SJCRH30 (cell line): ENCODE results near the gene LPIN3. TPM values are rescaled to one million over a fixed set of nuclear protein-coding genes. Genes with fewer than 3 reads are reported as not detected.

ENCODE experiments used
- DNase-seq, 2 experiments: peaks; one replicate each; pipeline ENCODE4 v3.0.0-alpha.2; 2015 to 2020
- H3K27ac ChIP-seq: fragments of 250-450 bp; sonication (Bioruptor Pico); 2 replicates; pipeline ENCODE4 v1.5.1; 2020; ENCODE audit warnings: mild to moderate bottlenecking, moderate library complexity
- H3K27me3 ChIP-seq: fragments of 250-450 bp; sonication (Bioruptor Pico); 2 replicates; pipeline ENCODE4 v1.5.1; 2020; ENCODE audit warnings: mild to moderate bottlenecking, moderate library complexity
- H3K36me3 ChIP-seq: fragments of 250-450 bp; sonication (Bioruptor Pico); 2 replicates; pipeline ENCODE4 v1.5.1; 2020; ENCODE audit warnings: mild to moderate bottlenecking, moderate library complexity
- H3K4me1 ChIP-seq: fragments of 250-450 bp; sonication (Bioruptor Pico); 2 replicates; pipeline ENCODE4 v1.5.1; 2020; ENCODE audit warnings: mild to moderate bottlenecking, moderate library complexity
- H3K4me3 ChIP-seq: fragments of 250-450 bp; sonication (Bioruptor Pico); 2 replicates; pipeline ENCODE4 v1.5.1; 2020; ENCODE audit warnings: mild to moderate bottlenecking, moderate library complexity
- H3K9me3 ChIP-seq: fragments of 250-450 bp; sonication (Bioruptor Pico); replicated peaks from 2 replicates; pipeline ENCODE4 v1.5.1; 2020; ENCODE audit warnings: mild to moderate bottlenecking, moderate library complexity
- total RNA-seq: library from RNA; depleted of rRNA; stranded (reverse); fragments of >200 nt; shearing (Covaris generic); gene quantifications from 2 replicates; pipeline ENCODE4 v1.2.3, GENCODE V29; 2014

The LPIN3 gene
- total RNA-seq, 1 experiment from 2014 or later: 2.3 TPM

GRCh38 chr20:41334443-41335421, 5.9 kb upstream of the LPIN3 start:
- no peak overlapping the region for H3K4me3 ChIP-seq
- H3K36me3 ChIP-seq: no peaks in the 10 kb centered on the region
- H3K27me3 ChIP-seq: no peaks in the 10 kb centered on the region
- DNase-seq: no peak
- H3K9me3 ChIP-seq: no peaks in the 10 kb centered on the region
- H3K27ac ChIP-seq: no peak overlapping the region
- H3K4me1 ChIP-seq: no peaks in the 10 kb centered on the region

- H3K27ac ChIP-seq: no peak overlapping the region
- H3K36me3 ChIP-seq: no peaks in the 10 kb centered on the region
- H3K9me3 ChIP-seq: no peaks in the 10 kb centered on the region
- no peak for DNase-seq
- H3K4me3 ChIP-seq: no peak overlapping the region
- no peaks in the 10 kb centered on the region for H3K27me3 ChIP-seq
- H3K4me1 ChIP-seq: peaks cover 3% of the 10 kb centered on the region
These were observed 5.0 kb upstream of the LPIN3 start for GRCh38 chr20:41335591-41335990.

GRCh38 chr20:41336711-41337492, 3.7 kb upstream of the LPIN3 start:
- DNase-seq: no peak
- peaks cover 3% of the 10 kb centered on the region for H3K4me1 ChIP-seq
- no peak overlapping the region for H3K27ac ChIP-seq
- no peaks in the 10 kb centered on the region for H3K27me3 ChIP-seq
- no peaks in the 10 kb centered on the region for H3K36me3 ChIP-seq
- no peaks in the 10 kb centered on the region for H3K9me3 ChIP-seq
- H3K4me3 ChIP-seq: no peak overlapping the region

GRCh38 chr20:41339957-41340326, 679 bp upstream of the LPIN3 start:
- no peaks in the 10 kb centered on the region for H3K36me3 ChIP-seq
- no peak overlapping the region for H3K4me3 ChIP-seq
- no peaks in the 10 kb centered on the region for H3K27me3 ChIP-seq
- H3K27ac ChIP-seq: no peak overlapping the region
- H3K4me1 ChIP-seq: peaks cover 4% of the 10 kb centered on the region
- H3K9me3 ChIP-seq: no peaks in the 10 kb centered on the region
- peak; percentile 71 to 86 for DNase-seq

GRCh38 chr20:41342474-41343464, 2.1 kb downstream of the LPIN3 start:
- Histone ChIP-seq H3K36me3 (no peaks in the 10 kb centered on the region), H3K27ac (no peak overlapping the region), H3K9me3 (no peaks in the 10 kb centered on the region), H3K4me1 (peaks cover 12% of the 10 kb centered on the region), H3K4me3 (no peak overlapping the region), H3K27me3 (no peaks in the 10 kb centered on the region)
- no peak for DNase-seq

- no peak for DNase-seq
- no peaks in the 10 kb centered on the region for H3K27me3 ChIP-seq
- H3K36me3 ChIP-seq: no peaks in the 10 kb centered on the region
These were observed 3.9 kb downstream of the LPIN3 start for GRCh38 chr20:41344477-41344876.

GRCh38 chr20:41344938-41345728, 4.5 kb downstream of the LPIN3 start:
- H3K4me1 ChIP-seq: peaks cover 12% of the 10 kb centered on the region
- peak; percentile 62 to 84 for DNase-seq
- no peaks in the 10 kb centered on the region for H3K9me3 ChIP-seq
- no peaks in the 10 kb centered on the region for H3K27me3 ChIP-seq
- H3K4me3 ChIP-seq: no peak overlapping the region
- peak overlapping the region; percentile 2 for H3K27ac ChIP-seq
- no peaks in the 10 kb centered on the region for H3K36me3 ChIP-seq

More at GRCh38 chr20:41344477-41344876, 3.9 kb downstream of the LPIN3 start:
- Histone ChIP-seq H3K27ac (no peak overlapping the region), H3K4me3 (no peak overlapping the region), H3K4me1 (peaks cover 12% of the 10 kb centered on the region), H3K9me3 (no peaks in the 10 kb centered on the region)

GRCh38 chr20:41345729-41346067, 5.1 kb downstream of the LPIN3 start:
- H3K36me3 ChIP-seq: no peaks in the 10 kb centered on the region
- H3K27ac ChIP-seq: peak overlapping the region; percentile 2
- no peaks in the 10 kb centered on the region for H3K9me3 ChIP-seq
- H3K4me3 ChIP-seq: no peak overlapping the region
- H3K27me3 ChIP-seq: no peaks in the 10 kb centered on the region
- DNase-seq: no peak
- peaks cover 9% of the 10 kb centered on the region for H3K4me1 ChIP-seq

GRCh38 chr20:41347523-41348429, 7.2 kb downstream of the LPIN3 start:
- Histone ChIP-seq H3K4me1 (peaks cover 9% of the 10 kb centered on the region), H3K36me3 (no peaks in the 10 kb centered on the region), H3K27me3 (no peaks in the 10 kb centered on the region), H3K4me3 (no peak overlapping the region), H3K9me3 (no peaks in the 10 kb centered on the region), H3K27ac (no peak overlapping the region)
- DNase-seq: no peak

GRCh38 chr20:41348430-41349172, 8.0 kb downstream of the LPIN3 start:
- no peaks in the 10 kb centered on the region for H3K27me3 ChIP-seq
- no peaks in the 10 kb centered on the region for H3K9me3 ChIP-seq
- peaks cover 9% of the 10 kb centered on the region for H3K4me1 ChIP-seq
- H3K36me3 ChIP-seq: no peaks in the 10 kb centered on the region
- H3K27ac ChIP-seq: no peak overlapping the region
- H3K4me3 ChIP-seq: no peak overlapping the region
- DNase-seq: no peak

GRCh38 chr20:41349266-41349665, 8.6 kb downstream of the LPIN3 start:
- Histone ChIP-seq H3K27ac (no peak overlapping the region), H3K36me3 (no peaks in the 10 kb centered on the region), H3K9me3 (no peaks in the 10 kb centered on the region), H3K4me3 (no peak overlapping the region), H3K4me1 (peaks cover 9% of the 10 kb centered on the region), H3K27me3 (no peaks in the 10 kb centered on the region)
- no peak for DNase-seq

- no peak for DNase-seq
- no peak overlapping the region for H3K27ac ChIP-seq
- H3K36me3 ChIP-seq: no peaks in the 10 kb centered on the region
- no peaks in the 10 kb centered on the region for H3K9me3 ChIP-seq
- no peaks in the 10 kb centered on the region for H3K27me3 ChIP-seq
- H3K4me3 ChIP-seq: no peak overlapping the region
- H3K4me1 ChIP-seq: peaks cover 8% of the 10 kb centered on the region
These were observed 9.3 kb downstream of the LPIN3 start for GRCh38 chr20:41349943-41350342.
